GM18526 (cell line): ENCODE data around the gene WRNIP1.

Source experiments
- POLR2A ChIP-seq: IDR thresholded peaks from 3 replicates; pipeline ENCODE4 v1.6.1; 2011; ENCODE audit not compliant: insufficient read length; ENCODE audit errors: extremely low read depth

WRNIP1 gene

DNA sequence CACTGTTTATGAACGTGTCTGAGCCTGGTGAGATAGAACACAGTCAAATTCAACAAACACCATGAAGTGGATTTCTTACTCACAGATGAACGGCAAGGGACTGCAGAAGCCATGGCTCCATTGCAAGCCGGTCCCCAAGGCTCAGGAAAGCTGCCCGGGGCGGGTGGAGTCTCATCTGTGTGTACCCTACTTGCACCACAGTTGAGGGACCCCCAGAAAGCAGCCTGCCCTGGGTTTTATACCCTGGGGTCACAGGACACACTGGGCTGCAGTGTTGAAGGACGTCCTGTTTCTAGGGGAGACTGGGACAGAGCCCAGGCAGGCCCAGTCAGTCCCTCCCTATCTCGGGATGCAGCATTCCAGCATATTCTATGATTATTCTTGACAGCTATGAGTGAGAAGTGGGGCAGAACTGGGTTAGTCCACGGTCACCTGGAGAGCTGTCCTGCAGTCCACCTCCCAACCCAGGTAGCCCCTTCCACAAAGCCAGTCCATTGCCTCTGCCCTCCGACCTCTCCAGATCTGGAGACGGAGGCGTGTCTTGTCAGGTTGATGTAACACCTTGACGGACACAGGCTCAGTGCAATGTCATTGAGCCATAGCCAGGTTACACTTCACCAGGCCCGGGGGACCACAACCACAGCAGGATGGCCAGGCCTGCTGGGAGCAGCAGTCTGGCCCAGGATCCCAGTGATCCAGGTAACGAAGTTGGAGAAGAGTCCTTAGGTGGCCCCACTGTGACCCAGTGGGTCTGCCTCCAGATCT lies 35.5 kb downstream of the WRNIP1 start:
- TF ChIP-seq POLR2A: no peak

DNA sequence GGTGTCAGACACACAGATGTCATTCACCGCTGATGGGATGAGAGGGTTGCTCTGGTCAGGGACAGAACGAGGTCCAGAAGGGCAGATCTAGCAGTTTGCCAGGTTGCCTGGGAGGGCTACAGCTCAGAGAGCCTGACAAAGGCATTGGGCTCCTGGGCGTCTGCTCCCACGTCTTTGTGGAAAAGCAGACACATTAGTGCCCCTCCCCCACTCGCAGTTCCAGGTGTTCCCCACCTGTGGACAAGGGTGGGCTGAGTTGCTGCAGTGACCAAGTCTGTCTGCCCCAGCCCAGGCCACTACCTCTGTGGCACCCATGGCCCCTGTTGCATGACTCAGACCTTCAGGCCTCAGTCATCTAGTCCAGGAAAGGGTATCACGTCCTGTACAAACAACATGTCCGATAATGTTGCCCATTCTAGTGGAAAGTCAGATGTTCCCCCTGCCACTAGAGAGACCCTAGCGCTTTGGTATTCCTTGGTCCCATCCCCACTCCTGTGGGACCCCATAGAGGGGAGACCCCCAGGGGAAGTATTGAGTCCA lies 37.4 kb downstream of the WRNIP1 start:
- no peak for TF ChIP-seq POLR2A

DNA sequence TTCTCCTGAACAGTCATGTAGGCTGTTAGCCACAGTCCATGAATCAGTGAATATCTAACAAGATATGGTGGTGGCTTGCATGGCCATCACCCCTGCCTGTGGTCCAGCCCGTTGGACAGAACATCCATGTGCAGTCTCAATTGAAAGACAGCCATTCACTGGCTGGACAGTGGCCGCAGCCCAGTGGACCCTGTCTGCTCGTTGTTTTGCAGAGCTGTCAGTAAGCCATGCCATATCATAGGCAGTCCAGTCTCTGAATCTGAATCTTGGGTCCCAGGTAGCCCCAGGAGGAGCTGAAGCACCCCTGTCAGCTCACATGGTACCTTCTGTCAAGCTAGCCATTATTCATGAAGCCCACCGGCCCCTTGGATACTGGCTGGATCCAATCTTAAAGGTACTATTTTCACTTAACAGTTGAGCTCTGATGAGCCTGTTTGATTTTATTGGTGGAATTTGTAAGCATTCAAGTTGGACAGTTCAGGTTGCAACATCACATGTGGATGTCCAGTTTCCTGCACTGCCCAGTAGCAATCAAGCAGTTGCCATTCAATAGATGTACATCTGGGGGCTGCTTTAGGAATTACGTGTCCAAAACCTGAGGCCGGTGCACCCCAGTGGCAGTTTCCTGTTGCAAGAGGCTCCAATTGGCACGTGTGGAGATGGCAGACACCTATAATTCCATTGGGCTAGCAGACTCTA lies 38.7 kb downstream of the WRNIP1 start:
- no peak for TF ChIP-seq POLR2A

GRCh38 chr6:2804516-2804915 lies 39.3 kb downstream of the WRNIP1 start:
- no peak for TF ChIP-seq POLR2A

GRCh38 chr6:2805031-2805430 lies 39.8 kb downstream of the WRNIP1 start:
- no peak for TF ChIP-seq POLR2A

GRCh38 chr6:2806644-2807043 lies 41.5 kb downstream of the WRNIP1 start:
- no peak for TF ChIP-seq POLR2A

DNA sequence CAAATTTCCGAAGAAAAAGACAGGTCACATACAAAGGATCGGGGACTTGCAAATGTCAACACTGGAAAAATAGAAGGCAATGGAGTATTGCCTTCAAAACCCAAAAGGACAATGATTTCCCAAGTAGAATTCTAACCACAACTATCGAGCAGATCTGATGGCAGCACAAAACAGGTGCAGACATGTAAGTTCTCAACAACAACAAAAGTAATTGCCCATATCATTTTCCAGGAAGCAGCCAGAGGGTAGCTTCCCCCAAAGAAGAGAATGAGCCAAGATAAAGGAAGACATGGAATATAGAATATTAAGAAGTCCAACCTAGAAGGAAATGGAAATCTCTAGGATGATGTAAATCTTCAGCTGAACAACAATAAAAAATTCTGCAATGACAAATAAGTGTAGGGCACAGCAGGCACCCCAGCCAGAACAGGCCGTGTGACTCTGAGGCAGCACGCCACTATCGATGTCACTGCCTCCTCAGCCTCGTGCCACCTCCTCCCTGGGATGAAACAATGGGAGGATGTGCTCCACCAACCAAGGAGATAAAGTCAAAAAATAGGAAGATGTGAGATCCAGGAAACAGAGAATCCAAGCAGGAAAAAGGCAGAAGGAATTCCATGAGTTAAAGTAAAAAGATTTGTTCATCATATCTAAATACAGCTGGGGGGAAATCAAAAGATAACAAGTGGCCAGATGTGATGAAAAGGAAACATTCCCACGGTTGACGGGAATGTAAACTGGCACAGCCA lies 42.3 kb downstream of the WRNIP1 start:
- no peak for TF ChIP-seq POLR2A

- no peak for TF ChIP-seq POLR2A
These were observed 43.8 kb downstream of the WRNIP1 start for GRCh38 chr6:2809015-2809414.

- no peak for TF ChIP-seq POLR2A
These were observed 45.0 kb downstream of the WRNIP1 start for GRCh38 chr6:2810092-2810671.

DNA sequence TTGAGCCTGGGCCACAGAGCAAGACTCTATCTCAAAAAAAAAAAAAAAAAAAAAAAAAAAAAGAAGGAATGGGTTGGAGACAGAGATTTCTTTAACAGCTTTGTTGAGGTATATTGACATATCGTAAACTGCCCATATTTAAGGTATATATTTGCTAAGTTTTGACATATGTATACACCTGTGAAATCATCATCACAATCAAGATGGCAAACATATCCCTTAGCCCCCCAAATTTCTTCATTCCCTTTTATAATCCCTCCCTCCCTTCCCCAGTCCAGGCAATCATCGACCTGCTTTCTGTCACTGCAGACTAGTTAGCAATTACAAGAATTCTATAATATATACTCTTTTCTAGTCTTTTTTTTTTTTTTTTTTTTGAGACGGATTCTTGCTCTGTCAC lies 47.5 kb downstream of the WRNIP1 start:
- no peak for TF ChIP-seq POLR2A

GRCh38 chr6:2816158-2816557 lies 51.0 kb downstream of the WRNIP1 start:
- no peak for TF ChIP-seq POLR2A

DNA sequence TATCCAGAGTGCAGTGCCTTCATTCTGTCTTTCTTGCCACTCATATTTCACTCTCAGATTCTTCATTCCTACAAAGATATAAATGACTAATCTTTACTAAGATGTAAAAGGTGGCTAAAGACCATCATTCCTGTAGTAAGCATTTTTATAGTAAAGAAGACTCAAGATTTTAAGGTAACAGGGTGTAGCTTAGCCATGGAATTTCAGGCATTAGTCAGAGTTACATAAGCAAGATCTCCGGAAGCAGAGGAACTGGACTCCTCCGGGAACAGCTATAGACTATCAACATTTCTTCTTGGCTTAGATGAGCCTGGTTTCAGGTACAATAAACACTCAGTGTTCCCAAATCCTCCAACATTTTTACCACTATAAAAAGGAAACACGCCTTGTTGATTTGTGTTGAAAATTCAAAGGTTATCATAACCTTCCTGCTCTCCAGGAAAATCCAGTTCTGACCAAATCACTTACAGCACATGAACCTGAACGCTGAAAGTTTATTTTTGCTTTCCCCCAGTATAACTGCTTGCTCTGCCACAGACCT lies 52.8 kb downstream of the WRNIP1 start:
- no peak for TF ChIP-seq POLR2A

DNA sequence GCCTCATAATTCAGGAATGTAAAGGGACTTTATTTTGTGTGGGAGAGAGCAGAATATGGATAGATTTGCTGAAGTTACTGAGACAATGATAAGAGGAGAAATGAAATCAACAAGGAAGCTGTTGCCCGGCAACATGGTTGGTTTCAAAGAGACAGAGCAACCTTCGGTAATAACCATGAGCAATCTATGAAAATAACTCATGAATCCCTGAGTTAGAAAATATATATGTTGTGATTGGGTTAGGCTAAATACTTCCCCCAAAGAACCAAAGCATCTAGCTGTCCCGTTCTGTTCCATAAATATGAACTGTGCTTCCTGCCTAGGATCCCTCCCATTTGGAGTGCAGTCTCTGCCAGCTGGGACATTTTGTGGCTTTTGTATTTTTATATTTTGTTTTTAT lies 53.4 kb downstream of the WRNIP1 start:
- TF ChIP-seq POLR2A: no peak

- TF ChIP-seq POLR2A: no peak
These were observed 53.9 kb downstream of the WRNIP1 start for GRCh38 chr6:2819115-2819514.

DNA sequence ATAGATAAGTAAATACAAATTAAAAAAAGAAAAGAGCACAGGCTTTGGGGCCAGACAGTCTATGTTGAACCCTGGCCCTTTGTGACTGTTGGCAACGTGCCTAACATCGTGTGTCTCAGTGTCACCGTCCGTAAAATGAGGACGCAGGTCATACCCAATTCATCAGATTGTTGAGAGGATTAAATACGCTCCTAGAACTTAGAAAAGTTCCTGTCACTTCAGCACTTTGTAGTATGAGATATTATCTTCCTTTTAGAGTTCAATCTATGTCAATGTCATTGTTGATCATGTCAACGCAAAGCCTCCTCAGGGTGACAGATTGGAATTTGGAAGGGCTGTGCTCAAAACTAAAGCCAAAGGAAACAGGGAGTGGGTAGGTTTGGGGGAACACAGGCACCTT lies 54.8 kb downstream of the WRNIP1 start:
- no peak for TF ChIP-seq POLR2A
